Mesothelial cell of epicardium (in vitro differentiated cells): ENCODE data around the gene CNTF. TPM values are rescaled to one million over a fixed set of nuclear protein-coding genes. Genes with fewer than 3 reads are reported as not detected.

ENCODE experiments used
- DNase-seq, 2 experiments: peaks; one replicate each; pipeline ENCODE4 v3.0.0; 2021; ENCODE audit warnings: low spot score in 2 of 2; ENCODE audit not compliant: unreplicated experiment in 2 of 2
- H3K27ac Mint-ChIP-seq: 2 replicates; pipeline ENCODE4 v1.8.0; 2021; ENCODE audit warnings: mixed read lengths
- H3K27me3 Mint-ChIP-seq: 2 replicates; pipeline ENCODE4 v1.8.0; 2021; ENCODE audit warnings: low read depth, mixed read lengths
- H3K36me3 Mint-ChIP-seq: 2 replicates; pipeline ENCODE4 v1.8.0; 2021; ENCODE audit warnings: mixed read lengths
- H3K4me1 Mint-ChIP-seq: 2 replicates; pipeline ENCODE4 v1.8.0; 2021; ENCODE audit warnings: mixed read lengths
- H3K4me3 Mint-ChIP-seq: 2 replicates; pipeline ENCODE4 v1.8.0; 2021; ENCODE audit warnings: mild to moderate bottlenecking, moderate library complexity, mixed read lengths
- H3K9me3 Mint-ChIP-seq: 2 replicates; pipeline ENCODE4 v1.8.0; 2021; ENCODE audit warnings: mixed read lengths
- total RNA-seq: library from RNA; stranded (reverse); gene quantifications from 3 replicates; pipeline ENCODE4 v1.2.1, GENCODE V29; 2021
- TF ChIP-seq, protein P1 (sequence below): fragments of 200-600 bp; sonication (generic); IDR thresholded peaks from one replicate; pipeline ENCODE4 v1.5.0; 2021; ENCODE audit warnings: antibody characterized with exemption; ENCODE audit not compliant: unreplicated experiment

CNTF gene
- total RNA-seq, 1 donor from 2014 or later, result 2.7 TPM

DNA sequence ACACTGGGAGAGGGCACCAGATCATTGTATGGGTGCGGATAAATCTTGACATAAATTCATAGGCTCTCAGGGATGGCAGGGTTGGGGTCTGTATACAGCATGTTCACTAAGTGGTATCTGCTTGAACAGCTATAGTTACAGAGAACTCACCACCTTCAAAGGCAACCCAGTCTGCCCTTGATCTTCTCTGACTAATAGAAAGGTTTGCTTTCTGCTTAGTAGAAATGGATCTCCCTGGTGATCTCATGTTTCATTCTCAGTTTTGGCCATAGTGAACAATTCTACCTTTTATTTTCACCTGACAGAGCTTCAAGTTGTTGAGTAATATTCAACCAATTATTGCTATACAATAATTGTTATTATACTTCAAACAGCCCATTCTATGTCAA lies 32.4 kb downstream of the CNTF start:
- no peak for DNase-seq
- H3K4me1 Mint-ChIP-seq, result no peaks in the 10 kb centered on the region
- H3K36me3 Mint-ChIP-seq, result no peaks in the 10 kb centered on the region
- H3K27me3 Mint-ChIP-seq, result peaks cover 15% of the 10 kb centered on the region
- H3K9me3 Mint-ChIP-seq, result no peaks in the 10 kb centered on the region
- no peak overlapping the region for H3K27ac Mint-ChIP-seq
- TF ChIP-seq, protein P1, sequence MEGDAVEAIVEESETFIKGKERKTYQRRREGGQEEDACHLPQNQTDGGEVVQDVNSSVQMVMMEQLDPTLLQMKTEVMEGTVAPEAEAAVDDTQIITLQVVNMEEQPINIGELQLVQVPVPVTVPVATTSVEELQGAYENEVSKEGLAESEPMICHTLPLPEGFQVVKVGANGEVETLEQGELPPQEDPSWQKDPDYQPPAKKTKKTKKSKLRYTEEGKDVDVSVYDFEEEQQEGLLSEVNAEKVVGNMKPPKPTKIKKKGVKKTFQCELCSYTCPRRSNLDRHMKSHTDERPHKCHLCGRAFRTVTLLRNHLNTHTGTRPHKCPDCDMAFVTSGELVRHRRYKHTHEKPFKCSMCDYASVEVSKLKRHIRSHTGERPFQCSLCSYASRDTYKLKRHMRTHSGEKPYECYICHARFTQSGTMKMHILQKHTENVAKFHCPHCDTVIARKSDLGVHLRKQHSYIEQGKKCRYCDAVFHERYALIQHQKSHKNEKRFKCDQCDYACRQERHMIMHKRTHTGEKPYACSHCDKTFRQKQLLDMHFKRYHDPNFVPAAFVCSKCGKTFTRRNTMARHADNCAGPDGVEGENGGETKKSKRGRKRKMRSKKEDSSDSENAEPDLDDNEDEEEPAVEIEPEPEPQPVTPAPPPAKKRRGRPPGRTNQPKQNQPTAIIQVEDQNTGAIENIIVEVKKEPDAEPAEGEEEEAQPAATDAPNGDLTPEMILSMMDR, result no peak
- no peak overlapping the region for H3K4me3 Mint-ChIP-seq

DNA sequence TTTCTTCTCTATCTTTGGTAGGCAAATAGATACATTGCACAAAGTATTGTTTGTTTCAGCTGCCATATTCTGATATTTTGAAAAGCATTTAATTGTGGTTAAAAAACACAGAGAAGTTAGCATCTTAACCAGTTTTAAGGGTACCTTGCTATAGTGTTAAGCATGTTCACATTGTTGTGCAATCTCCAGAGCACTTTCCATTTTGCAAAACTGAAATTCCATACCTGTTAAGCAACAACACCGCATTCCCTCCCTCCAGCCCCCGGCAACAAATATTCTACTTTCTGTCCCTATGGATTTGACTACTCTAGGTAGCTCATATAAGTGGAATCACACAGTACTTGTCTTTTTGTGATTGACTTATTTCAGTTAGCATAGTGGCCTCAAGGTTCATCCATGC lies 33.9 kb downstream of the CNTF start:
- Mint-ChIP-seq H3K4me3 (no peak overlapping the region), H3K27me3 (peaks cover 11% of the 10 kb centered on the region), H3K9me3 (peaks cover 4% of the 10 kb centered on the region), H3K4me1 (no peaks in the 10 kb centered on the region), H3K27ac (no peak overlapping the region), H3K36me3 (no peaks in the 10 kb centered on the region)
- no peak for DNase-seq
- TF ChIP-seq, protein P1, result no peak

DNA sequence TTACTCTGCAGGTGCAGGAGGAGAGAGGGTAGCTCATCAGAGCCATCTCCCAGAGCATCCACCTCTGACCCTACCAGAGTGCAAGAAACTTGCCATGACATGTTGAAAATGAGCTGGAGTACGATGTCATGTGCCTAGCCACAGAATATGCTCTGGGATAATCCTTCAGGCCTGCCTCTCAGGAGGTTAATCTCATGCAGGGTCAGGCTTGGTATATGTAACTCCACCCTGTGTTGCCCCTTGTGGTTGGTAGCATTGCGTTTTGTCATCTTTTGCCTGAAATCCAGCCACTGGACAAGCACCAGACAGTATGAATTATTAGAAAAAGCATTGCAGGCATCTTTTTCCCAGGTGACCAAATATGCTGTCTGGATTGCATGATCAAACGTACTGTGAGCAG lies 36.2 kb downstream of the CNTF start:
- Mint-ChIP-seq H3K36me3 (no peaks in the 10 kb centered on the region), H3K27me3 (peaks cover 6% of the 10 kb centered on the region), H3K27ac (no peak overlapping the region), H3K4me1 (no peaks in the 10 kb centered on the region), H3K9me3 (peaks cover 8% of the 10 kb centered on the region), H3K4me3 (no peak overlapping the region)
- TF ChIP-seq, protein P1, result no peak
- DNase-seq, result no peak

DNA sequence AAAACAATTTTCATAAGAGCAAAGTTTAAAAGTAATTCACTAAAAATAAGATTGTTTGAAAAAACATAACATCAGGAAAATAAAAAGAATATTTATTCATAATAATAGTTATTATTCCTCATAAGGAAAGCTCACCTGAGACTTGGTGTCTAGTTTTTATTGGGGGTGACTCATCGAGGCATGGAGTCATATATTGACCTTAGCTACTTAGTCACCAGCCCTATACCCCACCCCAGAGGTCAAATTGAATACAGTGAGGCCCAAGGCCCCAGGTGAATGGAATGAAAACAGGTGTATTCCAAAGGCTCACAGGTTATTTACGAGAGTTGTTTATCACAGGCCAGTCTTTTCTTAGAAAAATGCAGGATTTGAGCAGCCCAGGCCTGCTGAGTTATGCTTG lies 36.9 kb downstream of the CNTF start:
- no peaks in the 10 kb centered on the region for H3K36me3 Mint-ChIP-seq
- no peak overlapping the region for H3K4me3 Mint-ChIP-seq
- H3K4me1 Mint-ChIP-seq, result no peaks in the 10 kb centered on the region
- peaks cover 6% of the 10 kb centered on the region for H3K27me3 Mint-ChIP-seq
- peaks cover 8% of the 10 kb centered on the region for H3K9me3 Mint-ChIP-seq
- TF ChIP-seq, protein P1, result no peak
- H3K27ac Mint-ChIP-seq, result no peak overlapping the region
- DNase-seq, result no peak

DNA sequence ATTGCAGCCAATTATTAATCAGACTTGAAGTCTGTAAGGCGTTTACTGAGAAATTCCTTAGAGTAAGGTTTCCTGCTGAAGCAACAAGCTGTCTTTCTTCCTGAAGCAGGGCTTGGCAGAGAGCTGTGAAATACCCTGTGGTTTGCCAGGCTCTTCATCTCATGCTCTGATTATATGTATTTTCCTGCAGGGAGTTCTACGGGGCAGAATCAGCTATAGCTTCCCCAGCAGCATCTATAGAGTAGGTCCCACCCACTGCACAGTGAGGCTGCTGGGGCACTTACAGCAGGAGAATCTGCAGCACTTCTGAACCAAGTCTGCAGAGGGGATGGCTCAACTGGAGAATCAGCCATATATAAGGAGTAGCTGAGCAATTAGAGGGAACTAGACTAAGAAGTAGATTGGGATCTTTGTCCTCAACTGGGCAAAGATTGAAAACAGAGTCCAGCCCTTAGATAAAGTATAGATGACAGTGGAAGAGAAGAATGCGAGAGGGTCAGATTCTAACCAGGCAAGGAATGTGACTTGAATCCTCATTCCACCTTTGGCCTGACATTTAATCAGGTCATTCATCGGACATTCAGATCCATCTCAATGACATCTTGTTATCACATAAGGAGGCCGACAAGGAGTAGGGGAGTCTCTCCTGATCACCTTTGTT lies 37.6 kb downstream of the CNTF start:
- peaks cover 6% of the 10 kb centered on the region for H3K27me3 Mint-ChIP-seq
- H3K9me3 Mint-ChIP-seq, result peaks cover 8% of the 10 kb centered on the region
- no peaks in the 10 kb centered on the region for H3K36me3 Mint-ChIP-seq
- H3K27ac Mint-ChIP-seq, result no peak overlapping the region
- no peak overlapping the region for H3K4me3 Mint-ChIP-seq
- TF ChIP-seq, protein P1, result no peak
- no peak for DNase-seq
- no peaks in the 10 kb centered on the region for H3K4me1 Mint-ChIP-seq
